Stimulated activated CD8-positive, alpha-beta memory T cell treated with anti-CD3 and anti-CD28 coated beads, Interleukin-4, amount 100 ng/mL, for 4 hours (primary cell): ENCODE results near the gene ASPDH.
"Not testable (repeated sequence)": the region's sequence is repeated elsewhere in the genome, so short reads cannot be mapped to it uniquely, and the experiment has no call there.

Source experiments
- DNase-seq, 2 donors: peaks; one replicate each; pipeline ENCODE4 v3.0.0-alpha.2; 2020; ENCODE audit warnings: low read depth in 2 of 2, low spot score in 1 of 2

The ASPDH gene

GRCh38 chr19:50548191-50549058 is 34.7 kb upstream of the ASPDH start:
- no peak for DNase-seq

- DNase-seq, result no peak
Observed at GRCh38 chr19:50547385-50548190, 33.9 kb upstream of the ASPDH start.

- no peak for DNase-seq
Observed at GRCh38 chr19:50546527-50547221, 33.0 kb upstream of the ASPDH start.

GRCh38 chr19:50542943-50543342 is 29.2 kb upstream of the ASPDH start:
- DNase-seq, result no peak

- peak in 1 of 2 donors; percentile 43 for DNase-seq
Observed at GRCh38 chr19:50537769-50538230, 24.1 kb upstream of the ASPDH start.

GRCh38 chr19:50537306-50537685 is 23.6 kb upstream of the ASPDH start:
- no peak for DNase-seq

GRCh38 chr19:50536662-50537305 is 23.1 kb upstream of the ASPDH start:
- DNase-seq, result no peak

- DNase-seq, result no peak
Observed at GRCh38 chr19:50535672-50536187, 22.0 kb upstream of the ASPDH start.

- DNase-seq, result no peak
Observed at GRCh38 chr19:50534478-50534877, 20.8 kb upstream of the ASPDH start.

- no peak for DNase-seq
Observed at GRCh38 chr19:50532952-50533351, 19.2 kb upstream of the ASPDH start.

GRCh38 chr19:50531171-50531612 is 17.5 kb upstream of the ASPDH start:
- no peak for DNase-seq

GRCh38 chr19:50528052-50528451 is 14.3 kb upstream of the ASPDH start:
- not testable (repeated sequence) for DNase-seq

GRCh38 chr19:50522881-50523280 is 9.2 kb upstream of the ASPDH start:
- DNase-seq, result no peak

- no peak for DNase-seq
Observed at GRCh38 chr19:50520822-50521465, 7.2 kb upstream of the ASPDH start.

GRCh38 chr19:50519006-50519575 is 5.4 kb upstream of the ASPDH start:
- DNase-seq, result no peak

GRCh38 chr19:50518091-50519005 is 4.6 kb upstream of the ASPDH start:
- DNase-seq, result no peak

GRCh38 chr19:50517704-50518075 is 4.0 kb upstream of the ASPDH start:
- DNase-seq, result no peak

GRCh38 chr19:50516964-50517703 is 3.4 kb upstream of the ASPDH start:
- DNase-seq, result no peak
